Nucleus accumbens (tissue), 56 donors: Measurements from ENCODE around the gene ANO3.
"Not testable (repeated sequence)": the region's sequence is repeated elsewhere in the genome, so short reads cannot be mapped to it uniquely, and the experiment has no call there.

Experiments used
- DNase-seq, 56 donors: peaks; one replicate each; lab custom pipeline; 2025; lab: John Stamatoyannopoulos, UW

ANO3 gene

DNA sequence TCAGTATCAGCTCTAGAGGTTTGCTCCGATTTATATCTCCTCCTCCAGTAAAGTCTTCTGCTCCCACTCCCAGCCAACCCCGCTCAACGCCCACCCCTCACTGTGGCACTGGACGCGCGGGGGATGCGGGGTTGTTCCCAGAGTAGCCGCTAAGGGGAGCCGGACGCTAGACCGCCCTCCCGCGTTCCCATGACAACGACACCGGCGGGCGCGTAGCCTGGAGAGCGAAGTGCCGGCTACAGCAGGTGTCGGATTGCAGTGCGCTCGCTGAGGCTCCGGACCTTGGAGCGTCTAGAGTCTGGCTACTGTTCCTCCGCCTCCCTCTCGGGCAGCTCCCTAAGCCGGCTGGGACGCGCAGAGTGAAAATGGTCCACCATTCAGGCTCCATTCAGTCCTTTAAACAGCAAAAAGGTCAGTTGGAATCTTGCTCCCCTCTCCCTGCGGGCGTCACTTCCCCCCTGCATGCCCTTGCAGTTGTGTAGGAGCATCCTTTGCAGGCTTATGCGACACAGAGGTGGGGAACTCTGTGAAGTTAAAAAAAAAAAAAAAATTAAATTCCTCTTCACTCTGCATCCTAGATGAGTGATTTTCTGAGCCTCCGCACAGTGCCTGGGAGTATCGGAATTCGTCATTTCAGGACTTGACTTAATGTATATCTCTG lies at the start of gene ANO3:
Gene ANO3 (plus strand): TSS at position 220 of the 661 bp plus-strand sequence. CDS start 146 bp downstream, at position 366.
- peak in 41 of 56 donors; percentile 0 to 69 (median 34) for DNase-seq

GRCh38 chr11:26283852-26284408 lies 48.0 kb upstream of the ANO3 start:
- no peak for DNase-seq

- DNase-seq: no peak
Observed at GRCh38 chr11:26285608-26286007, 46.3 kb upstream of the ANO3 start.

GRCh38 chr11:26286472-26287066 lies 45.4 kb upstream of the ANO3 start:
- DNase-seq: no peak

DNA sequence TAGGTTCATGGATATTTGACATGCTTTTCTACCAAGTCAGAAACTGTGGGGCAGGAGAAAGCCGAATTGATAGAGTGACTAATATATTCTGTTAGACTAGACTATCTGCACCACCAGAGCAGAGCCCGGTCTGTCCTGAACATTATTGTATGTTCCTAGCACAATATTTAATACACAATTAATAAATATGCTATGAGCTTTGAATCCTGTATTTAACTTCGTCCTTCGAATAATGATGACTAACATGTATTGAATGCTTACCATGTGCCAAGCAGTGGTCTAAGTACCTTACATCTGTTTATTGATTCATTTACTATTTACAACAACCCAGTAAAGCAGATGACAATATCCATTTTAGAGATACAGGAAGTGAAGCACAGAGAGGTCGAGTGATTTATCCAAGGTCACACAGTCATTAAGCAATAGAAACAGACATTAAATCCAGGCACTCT lies 44.8 kb upstream of the ANO3 start:
- no peak for DNase-seq

GRCh38 chr11:26297189-26297975 lies 34.5 kb upstream of the ANO3 start:
- peak in 2 of 56 donors; percentile 22 to 28 for DNase-seq

DNA sequence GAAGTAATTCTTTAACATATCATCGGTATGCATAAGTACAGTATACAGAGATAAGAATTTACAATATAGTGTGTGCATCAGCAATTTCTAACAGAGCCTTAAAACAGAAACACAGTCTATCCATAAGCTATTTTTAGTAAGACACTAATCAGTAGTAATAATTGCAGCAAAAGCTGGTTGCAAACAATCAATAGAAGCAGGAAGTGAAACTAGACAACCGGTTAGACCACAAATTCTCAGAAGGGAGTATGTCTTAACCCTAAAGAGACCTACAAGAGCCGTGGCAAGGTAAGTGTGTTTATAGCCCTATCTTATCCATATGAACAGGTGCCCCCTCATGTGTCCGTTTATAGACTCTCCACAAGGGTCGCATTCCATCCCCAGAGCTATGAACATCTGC lies 15.6 kb upstream of the ANO3 start:
- not testable (repeated sequence) for DNase-seq

- DNase-seq: no peak
Observed at GRCh38 chr11:26319906-26320305, 12.0 kb upstream of the ANO3 start.

- no peak for DNase-seq
Observed at GRCh38 chr11:26321516-26321915, 10.4 kb upstream of the ANO3 start.

GRCh38 chr11:26322335-26323067 lies 9.4 kb upstream of the ANO3 start:
- DNase-seq: no peak

- no peak for DNase-seq
Observed at GRCh38 chr11:26323837-26324236, 8.1 kb upstream of the ANO3 start.

- no peak for DNase-seq
Observed at GRCh38 chr11:26324270-26324669, 7.7 kb upstream of the ANO3 start.

DNA sequence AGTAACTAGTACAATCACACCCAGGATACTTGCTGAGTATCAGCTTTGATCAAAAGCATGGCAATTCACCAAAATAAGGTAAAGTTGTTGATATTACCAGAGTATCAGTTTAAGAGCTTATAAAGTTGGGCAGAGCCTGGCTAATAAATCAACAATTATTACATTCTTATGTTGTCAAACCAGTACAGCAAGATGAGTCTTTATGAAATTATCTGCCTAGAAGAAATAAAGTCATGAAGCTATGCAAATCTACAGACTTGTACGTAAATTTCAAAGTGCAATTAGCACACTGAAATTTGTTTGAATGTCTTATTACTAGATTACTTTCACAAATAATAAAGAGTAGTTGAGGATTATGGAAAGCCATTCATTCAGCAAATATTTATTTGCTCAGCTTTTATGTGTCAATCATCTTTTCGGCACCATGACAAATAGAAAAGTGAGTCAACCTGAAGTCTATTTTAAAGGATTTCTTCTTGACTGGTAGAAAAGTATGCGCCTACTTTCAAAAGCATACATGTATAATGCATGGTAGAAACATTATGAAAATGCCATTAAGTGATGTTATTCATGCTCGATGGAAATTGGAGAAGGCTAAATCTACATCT lies 5.0 kb upstream of the ANO3 start:
- DNase-seq: no peak

GRCh38 chr11:26329206-26329605 lies 2.7 kb upstream of the ANO3 start:
- DNase-seq: no peak

- DNase-seq: no peak
Observed at GRCh38 chr11:26330262-26330661, 1.7 kb upstream of the ANO3 start.

- DNase-seq: no peak
Observed at GRCh38 chr11:26332572-26332915, 614 bp downstream of the ANO3 start.

GRCh38 chr11:26333906-26334305 lies 2.0 kb downstream of the ANO3 start:
- no peak for DNase-seq

- no peak for DNase-seq
Observed at GRCh38 chr11:26335903-26336302, 4.0 kb downstream of the ANO3 start.

GRCh38 chr11:26344647-26345046 lies 12.7 kb downstream of the ANO3 start:
- peak in 2 of 56 donors; percentile 12 to 36 for DNase-seq

DNA sequence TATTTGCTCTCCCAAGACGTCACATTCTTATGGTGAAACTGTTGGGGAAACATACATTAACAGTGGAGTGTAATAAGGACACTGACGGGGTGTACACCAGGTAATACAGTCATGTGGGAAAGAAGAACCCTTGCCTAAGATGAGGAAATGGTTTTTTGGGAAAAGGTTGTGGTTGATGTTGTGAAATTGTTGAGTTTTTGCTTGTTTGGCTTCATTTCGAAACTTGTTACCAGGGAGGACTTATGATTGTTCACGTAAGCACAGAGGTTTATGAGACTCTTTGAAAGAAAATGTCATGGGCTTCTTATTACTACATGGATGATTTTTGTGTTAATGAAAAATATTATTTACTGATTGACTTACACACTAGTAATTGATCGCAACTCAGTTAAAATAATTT lies 16.8 kb downstream of the ANO3 start:
- DNase-seq: no peak
